Fibroblast of lung (primary cell): Measurements from ENCODE around the gene URB2.

Experiments used
- CTCF ChIP-seq, 2 donors: IDR thresholded peaks in 1 of 2; conservative IDR thresholded peaks in 1 of 2; 1 replicate in 1 of 2; 2 replicates in 1 of 2; pipeline ENCODE4 v1.5.1; 2011 to 2012; ENCODE audit warnings: low read length in 2 of 2, control low read depth in 1 of 2, inconsistent platforms in 1 of 2, low read depth in 1 of 2, mild to moderate bottlenecking in 1 of 2
- EZH2 ChIP-seq: IDR thresholded peaks from 2 replicates; pipeline ENCODE4 v1.5.1; 2012; ENCODE audit warnings: low read length, control low read depth, mild to moderate bottlenecking; ENCODE audit errors: missing control alignments

DNA sequence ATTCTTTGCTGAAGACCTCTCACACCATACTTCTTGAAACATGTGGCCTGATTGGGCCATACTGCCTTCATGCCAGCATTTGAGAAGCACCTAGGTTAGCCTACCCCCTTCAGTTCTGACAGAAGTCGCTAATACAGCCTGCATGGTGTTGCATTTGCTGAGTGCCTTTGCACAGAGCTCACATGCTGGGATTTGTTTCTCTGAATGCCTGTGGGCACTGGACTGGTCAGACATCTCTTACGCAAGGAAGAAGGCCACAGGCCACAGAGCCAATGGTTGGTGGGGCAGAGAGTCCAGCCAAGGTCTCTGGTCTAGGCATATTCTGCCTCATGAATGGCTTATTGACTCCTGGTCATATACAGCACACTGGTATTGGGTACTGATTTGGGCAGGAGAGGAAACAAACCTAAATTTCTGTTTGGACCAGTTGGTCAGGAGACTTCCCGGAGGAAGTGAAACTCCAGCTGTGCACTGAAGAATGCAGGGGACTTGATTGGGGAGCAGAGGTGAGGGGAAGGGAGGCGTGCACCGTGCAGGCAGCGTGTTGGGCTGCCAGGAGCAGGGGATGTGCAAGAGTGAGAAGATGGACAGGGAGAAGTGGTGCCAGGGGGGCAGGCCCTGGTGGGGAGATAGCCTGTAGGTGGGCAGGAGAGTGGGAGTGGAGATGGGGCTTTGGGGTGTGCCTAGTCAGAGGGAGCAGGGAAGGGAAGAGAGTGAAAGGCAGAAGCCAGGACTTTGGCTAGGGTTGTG, 18.1 kb downstream of the URB2 start:
- TF ChIP-seq CTCF (conservative IDR thresholded peaks at IDR 0.05 in 1 of 2, IDR thresholded peaks at IDR 0.05 in 1 of 2; ENCODE audit: low read depth in 1 of 2, low read length in 2 of 2) (no peak), EZH2 (no peak)
